ENCODE data around the gene GBF1. TPM values are rescaled to one million over a fixed set of nuclear protein-coding genes. Genes with fewer than 3 reads are reported as not detected.

GBF1 gene
- polyA plus RNA-seq, 1 donor from 2014 or later: 14.9 TPM

DNA sequence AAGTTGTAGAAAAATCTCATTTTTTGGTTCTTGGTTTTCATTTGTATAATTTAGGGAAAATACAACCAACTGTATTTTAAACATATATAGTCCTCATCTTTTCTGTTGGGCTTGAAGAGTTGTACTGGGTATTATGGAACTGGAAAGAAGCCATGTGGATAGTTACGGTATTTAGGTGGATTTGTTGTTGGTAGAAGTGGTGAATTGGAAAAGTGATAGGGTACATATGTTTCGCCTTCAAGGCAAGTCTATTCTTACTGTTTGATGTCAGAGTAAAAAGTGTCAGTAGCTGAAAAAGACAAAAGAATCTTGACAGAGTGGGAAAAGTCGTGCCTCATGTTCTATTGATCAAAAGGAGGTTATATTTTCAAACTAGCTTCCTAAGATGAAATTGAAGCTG, 64.6 kb downstream of the GBF1 start:
- Histone ChIP-seq H2AFZ (ENCODE audit: low read depth, low read length) (no peak overlapping the region), H3K9ac (ENCODE audit: low read length) (no peak overlapping the region), H3K36me3 (ENCODE audit: insufficient read depth, low read length) (no peaks in the 10 kb centered on the region), H3K4me3 (ENCODE audit: low read length) (no peak overlapping the region), H4K20me1 (ENCODE audit: insufficient read depth) (no peaks in the 10 kb centered on the region), H3K9me3 (ENCODE audit: low read length) (no peaks in the 10 kb centered on the region), H3F3A (ENCODE audit: insufficient read depth, low read length, poor library complexity, severe bottlenecking) (no peaks in the 10 kb centered on the region), H3K4me2 (ENCODE audit: low read length) (no peak overlapping the region), H3K9me2 (ENCODE audit: insufficient read depth, low read length) (no peaks in the 10 kb centered on the region), H3K27me3 (ENCODE audit: insufficient read depth, low read depth, low read length) (no peaks in the 10 kb centered on the region), H3K27ac (ENCODE audit: low read length) (no peak overlapping the region), H3K79me2 (replicated peaks; ENCODE audit: insufficient read depth, low read length) (no peaks in the 10 kb centered on the region)
- TF ChIP-seq POLR2AphosphoS5 (IDR thresholded peaks at IDR 0.05): no peak
- no peak for TF ChIP-seq TAF1 (IDR thresholded peaks at IDR 0.05; ENCODE audit: low read depth)
- no peak for TF ChIP-seq EP300 (conservative IDR thresholded peaks at IDR 0.05; ENCODE audit: poor library complexity, severe bottlenecking)
- no peak for TF ChIP-seq RAD21 (conservative IDR thresholded peaks at IDR 0.05)
- no peak for TF ChIP-seq REST (IDR thresholded peaks at IDR 0.05; ENCODE audit: borderline replicate concordance)
- no peak for TF ChIP-seq MXI1 (conservative IDR thresholded peaks at IDR 0.05; ENCODE audit: poor library complexity, severe bottlenecking)
- no peak for TF ChIP-seq CTCF (IDR thresholded peaks at IDR 0.05; ENCODE audit: poor library complexity, severe bottlenecking)
- TF ChIP-seq SMC3 (conservative IDR thresholded peaks at IDR 0.05; ENCODE audit: poor library complexity): no peak
- no peak for TF ChIP-seq EZH2 (IDR thresholded peaks at IDR 0.05; ENCODE audit: borderline replicate concordance, insufficient read depth, low read length, poor library complexity, severe bottlenecking)

DNA sequence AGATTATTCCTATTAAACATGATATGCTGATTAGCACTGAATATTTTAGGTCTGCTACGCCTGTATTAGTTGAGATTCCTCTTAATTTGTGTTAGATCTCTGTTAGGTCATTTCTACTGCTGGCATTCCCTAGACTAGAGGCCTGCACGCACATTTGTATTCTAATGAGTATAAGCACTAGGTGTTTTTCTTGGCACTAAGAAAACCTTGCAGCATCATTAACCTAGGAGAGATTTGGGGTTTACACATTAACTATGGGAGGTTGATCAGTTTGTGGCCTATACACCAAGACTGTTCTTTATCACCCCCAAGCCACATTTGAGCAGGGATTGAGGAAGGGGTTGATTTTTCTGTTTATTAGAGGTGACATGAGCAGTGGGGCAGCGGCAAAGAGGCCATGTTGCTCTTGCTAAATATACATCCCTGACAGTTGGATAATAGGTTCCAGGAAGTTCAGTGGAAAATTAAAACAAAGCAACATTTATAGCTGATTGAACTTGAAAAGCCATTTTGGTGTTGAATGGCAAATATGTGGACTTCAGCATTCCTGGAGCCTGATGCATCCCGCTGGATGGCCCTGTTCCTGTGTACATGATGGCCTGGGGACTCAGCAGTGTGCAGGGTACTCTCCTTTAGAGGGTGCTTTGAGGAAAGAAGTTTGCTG, 65.2 kb downstream of the GBF1 start:
- no peak overlapping the region for H3K4me3 ChIP-seq (ENCODE audit: low read length)
- no peak for TF ChIP-seq EZH2 (IDR thresholded peaks at IDR 0.05; ENCODE audit: borderline replicate concordance, insufficient read depth, low read length, poor library complexity, severe bottlenecking)
- no peak for TF ChIP-seq CTCF (IDR thresholded peaks at IDR 0.05; ENCODE audit: poor library complexity, severe bottlenecking)
- TF ChIP-seq MXI1 (conservative IDR thresholded peaks at IDR 0.05; ENCODE audit: poor library complexity, severe bottlenecking): no peak
- no peak for TF ChIP-seq REST (IDR thresholded peaks at IDR 0.05; ENCODE audit: borderline replicate concordance)
- TF ChIP-seq EP300 (conservative IDR thresholded peaks at IDR 0.05; ENCODE audit: poor library complexity, severe bottlenecking): no peak
- TF ChIP-seq POLR2AphosphoS5 (IDR thresholded peaks at IDR 0.05): no peak
- no peak for TF ChIP-seq RAD21 (conservative IDR thresholded peaks at IDR 0.05)
- no peaks in the 10 kb centered on the region for H3K36me3 ChIP-seq (ENCODE audit: insufficient read depth, low read length)
- H4K20me1 ChIP-seq (ENCODE audit: insufficient read depth): no peaks in the 10 kb centered on the region
- no peaks in the 10 kb centered on the region for H3K9me3 ChIP-seq (ENCODE audit: low read length)
- no peak overlapping the region for H2AFZ ChIP-seq (ENCODE audit: low read depth, low read length)
- no peaks in the 10 kb centered on the region for H3F3A ChIP-seq (ENCODE audit: insufficient read depth, low read length, poor library complexity, severe bottlenecking)
- H3K9ac ChIP-seq (ENCODE audit: low read length): no peak overlapping the region
- H3K4me2 ChIP-seq (ENCODE audit: low read length): no peak overlapping the region
- H3K79me2 ChIP-seq (replicated peaks; ENCODE audit: insufficient read depth, low read length): no peaks in the 10 kb centered on the region
- no peak overlapping the region for H3K27ac ChIP-seq (ENCODE audit: low read length)
- H3K9me2 ChIP-seq (ENCODE audit: insufficient read depth, low read length): no peaks in the 10 kb centered on the region
- no peaks in the 10 kb centered on the region for H3K27me3 ChIP-seq (ENCODE audit: insufficient read depth, low read depth, low read length)

Data from neural cell (in vitro differentiated cells).